HG02571 (cell line): Measurements from ENCODE around the gene ANTXR1.

ENCODE experiments used
- ATAC-seq: cut with Tn5 transposase; IDR thresholded peaks from one replicate; pipeline ENCODE4 v1.9.1; 2021; ENCODE audit warnings: mild to moderate bottlenecking, moderate library complexity; ENCODE audit not compliant: unreplicated experiment

ANTXR1 gene

DNA sequence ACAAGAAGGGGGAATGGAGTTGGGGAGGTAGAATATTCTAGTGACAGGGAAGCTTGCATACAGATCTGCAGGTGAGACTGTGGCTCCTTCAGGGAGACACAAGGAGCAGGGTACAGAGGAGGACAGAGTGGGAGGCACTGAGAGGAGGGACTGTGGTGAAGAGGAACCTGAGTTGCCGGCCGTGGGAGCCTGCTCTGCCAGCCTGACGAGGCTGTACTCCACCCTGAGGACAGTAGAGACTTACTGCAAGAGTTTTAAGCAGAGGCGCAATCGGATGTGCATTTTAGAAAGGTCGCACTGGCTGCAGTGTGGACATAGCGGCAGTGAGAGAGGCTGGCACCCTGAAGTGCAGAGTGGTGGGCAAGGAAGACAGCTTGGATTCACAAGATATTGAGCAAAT lies 188.3 kb downstream of the ANTXR1 start:
- ATAC-seq, result no peak

GRCh38 chr2:69202327-69202726 lies 189.3 kb downstream of the ANTXR1 start:
- ATAC-seq, result no peak

DNA sequence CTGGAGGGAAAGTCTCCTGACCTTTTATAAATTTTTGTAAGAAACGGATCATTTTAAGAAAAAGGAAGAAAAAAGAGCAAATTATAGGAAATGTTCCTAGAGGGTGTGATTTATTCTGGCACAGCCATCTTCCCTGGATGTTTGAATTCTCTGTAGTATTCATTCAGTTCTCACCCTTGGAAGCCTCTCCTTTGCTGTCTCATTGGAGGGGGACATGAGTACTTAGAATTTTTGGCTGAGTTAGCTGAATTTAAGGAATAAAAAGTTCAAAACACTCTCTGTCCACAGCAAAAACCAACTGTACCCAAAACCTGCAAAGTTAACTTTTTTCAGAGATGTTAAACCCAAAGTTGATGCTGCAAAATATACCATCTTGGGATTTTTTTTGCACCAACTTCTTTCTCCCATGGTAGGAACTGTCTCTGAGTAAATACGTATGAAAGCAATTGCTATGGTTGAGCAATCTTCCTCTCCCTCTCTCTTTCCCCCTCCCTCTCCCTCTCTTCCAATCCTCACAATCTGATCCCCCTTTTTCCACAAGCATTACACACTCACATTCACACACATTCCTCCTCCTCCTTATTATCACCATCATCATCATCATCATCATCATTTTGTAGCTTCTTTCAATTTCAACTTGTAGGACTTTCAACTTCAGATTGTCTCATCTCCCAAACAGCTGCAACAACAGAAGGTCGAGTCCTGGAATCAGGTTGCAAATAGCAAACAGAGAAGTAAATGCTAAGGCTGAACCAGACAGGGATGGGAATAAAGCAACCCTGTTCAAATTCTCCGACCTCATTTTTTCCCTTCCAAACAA lies 190.4 kb downstream of the ANTXR1 start:
- ATAC-seq, result no peak

DNA sequence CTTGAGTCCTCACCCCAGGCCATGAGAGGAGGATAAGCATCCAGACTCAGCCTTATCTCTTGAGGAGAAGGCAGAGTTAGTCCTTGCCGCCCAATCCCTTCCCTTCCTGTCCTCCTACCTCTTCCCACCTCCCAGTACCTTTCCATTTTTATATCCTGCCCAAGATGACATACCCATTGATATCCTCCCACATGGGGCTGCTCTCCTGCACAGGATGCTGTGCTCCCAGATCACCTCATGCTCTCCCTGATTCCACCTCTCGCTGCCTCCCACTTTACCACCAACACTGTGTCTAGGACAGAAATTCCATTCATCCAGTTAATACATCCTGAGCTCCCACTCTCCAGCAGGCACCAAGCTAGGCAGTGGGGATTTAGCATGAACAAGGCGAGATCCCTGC lies 191.7 kb downstream of the ANTXR1 start:
- ATAC-seq, result no peak

DNA sequence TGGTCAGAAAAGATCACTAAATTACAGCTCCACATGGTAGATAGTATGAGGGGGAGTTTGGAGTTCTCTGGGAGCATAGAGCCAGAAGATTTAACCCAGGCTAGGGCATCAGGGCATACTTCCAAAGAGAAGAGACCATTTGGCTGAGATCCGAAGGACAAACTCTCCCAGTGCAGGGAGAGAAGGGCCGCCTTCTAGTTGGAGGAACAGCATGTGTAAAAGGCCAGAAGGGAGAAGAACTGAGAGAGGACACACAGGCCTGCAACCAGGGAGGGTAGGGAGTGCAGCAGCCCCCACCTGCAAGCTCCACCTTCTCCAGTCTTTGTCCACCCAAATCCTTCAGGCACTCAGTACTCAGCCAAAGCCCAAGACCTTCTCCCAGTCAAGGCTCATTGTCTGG lies 192.1 kb downstream of the ANTXR1 start:
- ATAC-seq, result no peak

GRCh38 chr2:69205491-69205890 lies 192.5 kb downstream of the ANTXR1 start:
- no peak for ATAC-seq

DNA sequence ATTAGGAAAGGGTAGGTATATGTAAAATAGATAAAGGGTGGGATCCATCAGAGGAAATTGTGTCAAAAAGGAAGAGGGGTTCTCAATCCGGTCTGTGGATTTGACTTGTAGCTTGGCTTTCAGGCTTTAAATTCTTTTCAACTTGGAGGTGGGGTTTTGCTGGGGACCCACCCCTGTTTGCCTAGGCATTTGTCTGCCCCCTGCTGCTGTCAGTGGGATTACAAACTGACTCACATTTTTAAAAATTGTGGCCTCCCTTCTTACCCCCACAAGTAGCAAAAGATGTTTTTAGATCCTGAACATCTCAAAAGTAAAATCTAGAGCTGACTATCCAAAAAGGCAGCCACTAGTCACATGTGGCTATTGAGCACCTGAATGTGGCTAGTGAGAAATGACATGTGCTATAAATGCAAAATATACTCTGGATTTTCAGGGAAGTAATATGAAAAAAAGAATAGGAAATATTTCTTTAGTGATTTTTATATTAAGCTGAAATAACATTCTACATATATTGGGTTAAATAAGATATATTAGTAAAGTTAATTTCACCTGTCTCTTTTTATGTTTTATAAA lies 195.1 kb downstream of the ANTXR1 start:
- no peak for ATAC-seq

GRCh38 chr2:69209482-69209881 lies 196.5 kb downstream of the ANTXR1 start:
- ATAC-seq, result no peak

DNA sequence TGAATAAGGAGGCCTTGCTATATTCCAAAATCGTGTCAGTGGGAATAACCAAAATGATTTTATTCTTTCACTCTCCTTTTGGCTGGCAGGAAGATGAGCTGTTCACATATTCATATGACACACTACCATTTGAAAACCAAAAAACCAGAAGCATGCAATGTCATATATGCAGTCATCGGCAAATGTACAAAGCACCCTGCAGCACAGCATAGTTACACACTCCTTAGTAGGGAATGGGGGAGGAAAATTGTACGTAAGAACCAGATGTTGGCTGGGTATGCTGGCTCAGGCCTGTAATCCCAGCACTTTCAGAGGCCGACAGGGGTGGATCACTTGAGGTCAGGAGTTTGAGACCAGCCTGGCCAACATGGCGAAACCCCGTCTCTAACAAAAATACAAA lies 197.4 kb downstream of the ANTXR1 start:
- no peak for ATAC-seq

GRCh38 chr2:69211048-69211447 lies 198.1 kb downstream of the ANTXR1 start:
- no peak for ATAC-seq

GRCh38 chr2:69211686-69212085 lies 198.7 kb downstream of the ANTXR1 start:
- no peak for ATAC-seq

DNA sequence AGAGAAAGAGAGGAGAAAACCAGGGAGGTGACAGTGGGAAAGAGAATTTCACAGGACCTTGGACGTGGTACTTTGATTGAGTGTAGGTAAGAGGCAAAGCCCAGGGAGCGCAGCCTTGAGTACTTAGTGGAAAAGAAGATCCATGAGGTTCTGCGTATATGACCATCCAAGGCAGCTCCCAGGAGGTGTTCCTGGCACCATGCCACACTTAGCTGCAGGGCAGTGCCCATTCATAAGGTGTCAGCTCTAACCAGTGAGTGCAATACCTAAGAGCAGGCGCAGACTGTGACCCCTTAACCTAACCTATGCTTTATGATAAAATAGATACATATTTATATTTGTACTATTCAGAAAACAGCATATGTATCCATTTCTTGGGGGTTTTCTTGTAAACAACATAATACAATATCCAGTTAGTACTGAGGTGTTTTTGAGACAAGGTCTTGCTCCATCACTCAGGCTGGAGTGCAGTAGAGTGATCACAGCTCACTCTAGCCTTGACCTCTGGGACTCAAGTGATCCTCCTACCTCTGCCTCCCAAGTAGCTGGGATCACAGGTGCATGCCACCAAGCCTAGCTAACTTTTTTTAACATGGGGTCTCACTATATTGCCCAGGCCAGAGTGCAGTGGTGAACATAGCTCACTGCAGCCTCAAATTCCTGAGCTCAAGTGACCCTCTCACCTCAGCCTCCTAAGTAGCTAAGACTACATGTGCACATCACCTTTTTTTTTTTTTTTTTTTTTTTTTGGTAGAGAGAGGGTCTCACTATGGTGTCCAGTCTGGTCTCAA lies 199.5 kb downstream of the ANTXR1 start:
- ATAC-seq, result no peak

DNA sequence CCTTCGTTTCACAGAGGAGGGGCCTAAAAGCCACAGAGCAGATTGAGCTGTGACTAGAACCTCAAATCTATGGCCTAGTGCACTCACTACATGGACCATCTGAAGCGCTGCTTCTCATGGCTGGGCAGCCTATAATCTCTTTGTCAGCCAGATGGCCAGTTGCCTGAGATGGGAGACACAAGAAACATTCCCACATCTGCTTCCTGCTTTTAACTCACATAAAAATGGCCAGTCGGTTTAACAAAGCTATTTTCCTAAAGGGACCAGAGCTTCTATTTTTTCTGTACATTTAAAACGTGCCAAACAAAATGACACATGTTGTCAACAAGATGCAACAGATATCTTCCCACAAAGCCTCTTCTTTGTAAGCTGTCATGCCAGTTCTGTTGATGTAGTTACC lies 200.2 kb downstream of the ANTXR1 start:
- no peak for ATAC-seq

DNA sequence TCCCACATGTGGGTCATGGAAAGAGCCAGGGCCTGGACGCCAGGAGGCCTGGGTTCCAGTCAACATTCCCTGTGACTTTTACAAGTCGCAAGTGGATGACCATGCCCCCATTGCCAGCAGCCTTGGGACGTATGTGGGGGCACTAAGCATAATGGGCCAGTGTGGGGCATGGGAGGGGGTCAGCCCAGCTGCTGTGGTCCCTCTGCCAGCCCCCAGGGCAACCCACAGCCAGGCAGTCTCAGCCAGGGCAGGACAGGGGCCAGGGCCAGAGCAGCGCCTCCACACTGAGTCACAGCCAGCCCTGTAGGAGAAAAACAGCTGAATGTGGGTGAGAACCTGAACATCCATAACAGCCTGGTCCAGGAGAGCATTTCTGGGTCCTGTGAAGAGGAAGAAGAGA lies 200.8 kb downstream of the ANTXR1 start:
- ATAC-seq, result no peak

DNA sequence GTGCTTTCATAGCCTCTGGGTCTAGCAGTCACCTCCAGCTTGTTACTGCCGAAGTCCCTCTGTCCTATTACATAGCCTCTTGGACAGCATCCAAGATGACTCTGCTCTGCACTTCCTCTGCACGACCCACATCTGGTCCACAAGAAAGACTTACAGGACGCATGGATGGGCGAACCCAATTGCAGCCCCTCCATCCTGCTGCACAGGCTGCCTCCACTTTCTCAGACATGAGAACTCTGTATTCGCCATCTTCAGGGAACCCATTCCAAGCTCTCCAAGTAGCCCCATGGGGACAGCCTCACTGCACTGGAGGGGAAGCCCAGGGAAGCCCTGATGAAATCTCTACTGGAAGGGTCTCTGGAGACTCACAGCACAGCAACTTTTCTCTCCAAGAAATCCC lies 201.9 kb downstream of the ANTXR1 start:
- no peak for ATAC-seq

DNA sequence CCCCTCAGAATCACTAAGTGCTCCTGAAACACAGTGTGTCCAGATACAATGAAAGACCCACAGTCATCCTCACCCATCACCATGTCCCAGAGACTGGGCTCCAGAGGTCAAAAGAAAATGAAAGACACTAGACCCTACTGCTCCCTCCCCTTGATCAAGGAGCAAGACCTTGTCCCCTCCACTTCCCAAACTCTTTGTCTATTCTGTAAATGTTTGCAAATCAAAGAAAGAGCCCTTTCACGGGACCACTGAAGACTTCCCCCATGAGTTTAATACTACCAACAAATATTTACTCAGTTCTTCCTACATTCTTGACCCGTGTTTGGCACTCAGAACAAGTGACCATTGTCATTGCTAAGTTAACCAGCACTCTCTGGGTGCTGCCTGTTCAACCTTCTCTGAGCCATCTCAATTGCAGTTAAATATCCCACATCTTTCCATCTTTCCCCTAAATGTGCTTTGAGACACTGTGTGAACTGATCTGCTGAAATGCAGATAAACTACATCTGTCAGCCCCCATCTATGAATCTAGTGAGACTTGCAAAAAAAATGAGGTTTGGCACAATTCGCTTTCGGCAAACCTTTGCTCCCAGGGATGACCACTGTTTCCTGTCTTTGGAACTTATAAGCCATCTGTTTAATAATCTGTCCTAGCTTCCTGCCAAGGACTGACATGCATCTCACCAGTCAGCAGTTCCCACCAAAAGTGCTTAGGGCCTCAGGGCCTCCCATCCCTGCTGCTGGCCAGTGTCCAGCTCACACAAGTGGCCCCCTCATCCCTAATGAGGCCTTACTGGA lies 203.8 kb downstream of the ANTXR1 start:
- ATAC-seq, result no peak

DNA sequence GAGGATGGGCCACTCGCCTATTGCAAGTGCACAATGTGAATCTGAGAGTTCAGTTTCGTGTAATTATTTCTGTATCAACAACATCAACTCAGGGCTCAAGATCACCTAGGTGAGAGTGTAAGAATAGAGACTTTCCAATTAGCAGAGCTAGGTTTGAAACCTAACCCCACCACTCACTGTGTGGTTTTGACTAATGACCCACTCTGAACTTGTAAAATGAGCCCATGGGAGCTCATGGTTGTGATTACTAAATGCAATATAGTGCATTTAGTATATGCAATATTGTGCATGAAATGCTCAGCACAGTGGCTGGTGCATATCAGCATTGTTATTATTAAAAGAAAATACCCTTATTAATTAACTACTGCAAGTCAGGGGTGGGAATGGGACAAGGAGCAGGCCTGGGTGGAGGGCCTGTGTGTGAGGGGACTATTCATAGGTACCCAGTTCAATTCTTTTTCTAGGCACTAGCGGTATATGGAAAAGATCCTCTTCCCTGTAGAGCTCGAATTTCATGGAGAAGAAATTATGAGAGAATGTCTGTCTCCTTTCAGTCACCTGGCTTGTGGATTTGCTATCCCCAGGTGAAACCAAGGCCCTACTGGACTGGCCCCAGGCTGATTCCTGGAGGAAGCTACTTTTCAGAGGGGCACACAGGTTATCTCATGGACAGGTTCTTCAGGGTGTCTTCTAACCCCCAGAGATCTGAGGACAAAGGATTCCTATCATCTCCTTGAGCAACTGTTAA lies 204.5 kb downstream of the ANTXR1 start:
- ATAC-seq, result no peak

DNA sequence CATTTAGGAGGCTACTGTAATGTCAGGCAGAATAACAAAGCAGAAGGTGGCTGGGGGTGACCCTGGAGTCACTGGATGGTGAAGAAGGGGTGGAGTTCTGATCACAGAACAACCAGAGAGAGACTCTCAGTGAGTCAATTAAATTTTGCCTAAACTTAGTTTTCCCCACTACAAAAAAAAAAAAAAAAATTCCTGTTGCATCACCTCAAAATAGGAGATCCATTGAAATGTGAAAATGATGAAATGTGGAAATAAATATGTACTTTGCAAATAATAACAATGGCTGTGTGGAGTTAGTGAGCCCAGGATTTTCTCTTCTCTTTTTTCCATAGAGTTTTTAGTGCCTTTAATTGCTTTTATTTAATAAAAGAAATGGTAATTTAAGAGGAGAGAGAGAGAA lies 208.5 kb downstream of the ANTXR1 start:
- no peak for ATAC-seq

- ATAC-seq, result no peak
Measured at GRCh38 chr2:69221960-69222751, 209.2 kb downstream of the ANTXR1 start.
